HEK293 (cell line): ENCODE data around the gene CUL9.

ENCODE experiments used
- CTCF ChIA-PET: fragments of 350-600 bp; formaldehyde crosslinking; extraction: SDS; loops from one replicate; lab custom pipeline; 2021; ENCODE audit warnings: antibody characterized with exemption; lab: Yijun Ruan, JAX
- POLR2A ChIA-PET: fragments of 300-600 bp; formaldehyde crosslinking; extraction: SDS; loops from one replicate; lab custom pipeline; 2020; ENCODE audit warnings: antibody characterized with exemption, inconsistent platforms; lab: Yijun Ruan, JAX
- H3K27ac ChIP-seq: fragments of 200-500 bp; sonication (Bioruptor generic); 2 replicates; pipeline ENCODE4 v1.5.1; 2014; ENCODE audit warnings: low read depth, low read length, control low read depth, inconsistent platforms; ENCODE audit errors: extremely low read depth
- H3K36me3 ChIP-seq, 2 experiments: fragments of 200-500 bp in 1 of 2; sonication (Bioruptor generic) in 1 of 2; 1 replicate in 1 of 2; 2 replicates in 1 of 2; pipeline ENCODE4 v1.5.1; 2014 to 2017; ENCODE audit warnings: inconsistent platforms in 2 of 2, low read length in 2 of 2; ENCODE audit not compliant: control insufficient read depth in 2 of 2, insufficient read depth in 1 of 2
- H3K4me1 ChIP-seq: fragments of 200-500 bp; sonication (Bioruptor generic); 2 replicates; pipeline ENCODE4 v1.5.1; 2014; ENCODE audit warnings: mild to moderate bottlenecking, low read length, inconsistent platforms; ENCODE audit not compliant: control insufficient read depth, insufficient read depth
- H3K4me3 ChIP-seq: 2 replicates; pipeline ENCODE4 v1.5.1; 2011; ENCODE audit warnings: low read depth, mild to moderate bottlenecking, control low read depth, low read length, moderate library complexity
- H3K9me3 ChIP-seq: fragments of 200-500 bp; sonication (Bioruptor generic); 2 replicates; pipeline ENCODE4 v1.5.1; 2014; ENCODE audit warnings: low read depth, low read length, inconsistent platforms; ENCODE audit not compliant: control insufficient read depth, insufficient read depth
- BCL11B ChIP-seq: fragments of 450-650 bp; formaldehyde crosslinking; IDR thresholded peaks from 2 replicates; pipeline ENCODE4 v1.5.1; 2016; ENCODE audit warnings: low read depth, missing biosample characterization, missing genetic modification characterization
- HOXA7 ChIP-seq: sonication (generic); formaldehyde crosslinking; IDR thresholded peaks from 2 replicates; pipeline ENCODE4 v1.8.1; 2022; ENCODE audit warnings: missing genetic modification reagents, borderline replicate concordance
- KLF16 ChIP-seq: fragments of 450-650 bp; formaldehyde crosslinking; IDR thresholded peaks from 2 replicates; pipeline ENCODE4 v1.5.1; 2017; ENCODE audit warnings: missing biosample characterization, missing genetic modification characterization
- KLF9 ChIP-seq: fragments of 450-650 bp; formaldehyde crosslinking; IDR thresholded peaks from 2 replicates; pipeline ENCODE4 v1.5.1; 2016; ENCODE audit warnings: missing biosample characterization, missing genetic modification characterization, low read depth
- MEIS1 ChIP-seq: sonication (generic); formaldehyde crosslinking; IDR thresholded peaks from 2 replicates; pipeline ENCODE4 v1.8.1; 2022; ENCODE audit warnings: missing genetic modification reagents, mild to moderate bottlenecking, borderline replicate concordance
- MYNN ChIP-seq: fragments of 450-650 bp; formaldehyde crosslinking; IDR thresholded peaks from 2 replicates; pipeline ENCODE4 v1.5.1; 2016; ENCODE audit warnings: missing biosample characterization, missing genetic modification characterization, borderline replicate concordance
- PATZ1 ChIP-seq: fragments of 450-650 bp; formaldehyde crosslinking; IDR thresholded peaks from 2 replicates; pipeline ENCODE4 v1.5.1; 2016; ENCODE audit warnings: missing biosample characterization, missing genetic modification characterization
- SCRT1 ChIP-seq: fragments of 450-650 bp; formaldehyde crosslinking; IDR thresholded peaks from 2 replicates; pipeline ENCODE4 v1.5.1; 2016; ENCODE audit warnings: missing biosample characterization, missing genetic modification characterization, borderline replicate concordance
- ZBTB48 ChIP-seq: fragments of 450-650 bp; formaldehyde crosslinking; IDR thresholded peaks from 2 replicates; pipeline ENCODE4 v1.5.1; 2016; ENCODE audit warnings: missing biosample characterization, missing genetic modification characterization
- ZNF121 ChIP-seq: fragments of 450-650 bp; formaldehyde crosslinking; IDR thresholded peaks from 2 replicates; pipeline ENCODE4 v1.5.1; 2016; ENCODE audit warnings: missing biosample characterization, missing genetic modification characterization
- ZNF138 ChIP-seq: fragments of 450-650 bp; formaldehyde crosslinking; IDR thresholded peaks from 2 replicates; pipeline ENCODE4 v1.5.1; 2016; ENCODE audit warnings: missing biosample characterization, missing genetic modification characterization, borderline replicate concordance
- ZNF157 ChIP-seq: fragments of 450-650 bp; formaldehyde crosslinking; IDR thresholded peaks from 2 replicates; pipeline ENCODE4 v1.5.1; 2016; ENCODE audit warnings: missing biosample characterization, missing genetic modification characterization
- ZNF2 ChIP-seq: fragments of 450-650 bp; formaldehyde crosslinking; IDR thresholded peaks from 2 replicates; pipeline ENCODE4 v1.5.1; 2016; ENCODE audit warnings: missing biosample characterization, missing genetic modification characterization
- ZNF324 ChIP-seq: fragments of 450-650 bp; formaldehyde crosslinking; IDR thresholded peaks from 2 replicates; pipeline ENCODE4 v1.5.1; 2016; ENCODE audit warnings: missing biosample characterization, missing genetic modification characterization
- ZNF37A ChIP-seq: fragments of 450-650 bp; IDR thresholded peaks from 2 replicates; pipeline ENCODE4 v1.5.1; 2018; ENCODE audit warnings: missing biosample characterization, missing genetic modification characterization
- ZNF391 ChIP-seq: fragments of 450-650 bp; formaldehyde crosslinking; IDR thresholded peaks from 2 replicates; pipeline ENCODE4 v1.5.1; 2016; ENCODE audit warnings: low read depth, missing biosample characterization, missing genetic modification characterization, borderline replicate concordance
- ZNF426 ChIP-seq: fragments of 450-650 bp; formaldehyde crosslinking; IDR thresholded peaks from 2 replicates; pipeline ENCODE4 v1.5.1; 2017; ENCODE audit warnings: missing biosample characterization, missing genetic modification characterization, mild to moderate bottlenecking, inconsistent platforms, moderate library complexity
- ZNF529 ChIP-seq: fragments of 450-650 bp; formaldehyde crosslinking; IDR thresholded peaks from 2 replicates; pipeline ENCODE4 v1.5.1; 2017; ENCODE audit warnings: missing genetic modification characterization, missing biosample characterization; ENCODE audit not compliant: insufficient replicate concordance
- ZNF558 ChIP-seq: fragments of 450-650 bp; formaldehyde crosslinking; IDR thresholded peaks from 2 replicates; pipeline ENCODE4 v1.5.1; 2016; ENCODE audit warnings: missing biosample characterization, missing genetic modification characterization
- ZNF621 ChIP-seq: fragments of 450-650 bp; formaldehyde crosslinking; IDR thresholded peaks from 2 replicates; pipeline ENCODE4 v1.5.1; 2017; ENCODE audit warnings: missing biosample characterization, missing genetic modification characterization
- ZNF645 ChIP-seq: fragments of 450-650 bp; formaldehyde crosslinking; IDR thresholded peaks from 2 replicates; pipeline ENCODE4; 2016; ENCODE audit warnings: missing biosample characterization, missing genetic modification characterization
- ZNF664 ChIP-seq: fragments of 450-650 bp; formaldehyde crosslinking; IDR thresholded peaks from 2 replicates; pipeline ENCODE4 v1.5.1; 2016; ENCODE audit warnings: missing biosample characterization, missing genetic modification characterization
- ZNF692 ChIP-seq: fragments of 450-650 bp; formaldehyde crosslinking; IDR thresholded peaks from 2 replicates; pipeline ENCODE4 v1.5.1; 2016; ENCODE audit warnings: missing biosample characterization, missing genetic modification characterization
- ZNF707 ChIP-seq: fragments of 450-650 bp; formaldehyde crosslinking; IDR thresholded peaks from 2 replicates; pipeline ENCODE4 v1.5.1; 2016; ENCODE audit warnings: missing biosample characterization, missing genetic modification characterization
- ZNF747 ChIP-seq: fragments of 450-650 bp; formaldehyde crosslinking; IDR thresholded peaks from 2 replicates; pipeline ENCODE4 v1.5.1; 2016; ENCODE audit warnings: missing biosample characterization, missing genetic modification characterization
- ZSCAN30 ChIP-seq: fragments of 450-650 bp; IDR thresholded peaks from 2 replicates; pipeline ENCODE4 v1.5.1; 2018; ENCODE audit warnings: missing biosample characterization, mild to moderate bottlenecking, missing genetic modification characterization, moderate library complexity
- ZSCAN4 ChIP-seq: fragments of 450-650 bp; formaldehyde crosslinking; IDR thresholded peaks from 2 replicates; pipeline ENCODE4 v1.5.1; 2017; ENCODE audit warnings: missing biosample characterization, missing genetic modification characterization
- ZSCAN5A ChIP-seq: fragments of 450-650 bp; formaldehyde crosslinking; IDR thresholded peaks from 2 replicates; pipeline ENCODE4 v1.5.1; 2016; ENCODE audit warnings: missing biosample characterization, missing genetic modification characterization

The CUL9 gene

GRCh38 chr6:43163899-43164298 lies 18.1 kb upstream of the CUL9 start:
- peaks cover 0 to 17% of the 10 kb centered on the region in 2 experiments; a peak in 2 of 3 replicates for H3K36me3 ChIP-seq
- POLR2A ChIA-PET = interaction anchor here (0.6 to 1.3 kb wide), 5 partner anchors 14 to 382 kb away, joined by 3 to 7 read pairs (median 4); partner anchors contain the start of genes KLC4, KLHDC3 and MRPL2
- TF ChIP-seq KLF9 (tag by site-specific recombination) = no peak
- no peak for TF ChIP-seq ZNF324
- TF ChIP-seq HOXA7 (CRISPR knock-in tag) = no peak
- TF ChIP-seq ZNF664 = peak; percentile 97

GRCh38 chr6:43170417-43170930 lies 11.5 kb upstream of the CUL9 start:
- Histone ChIP-seq H3K9me3 (no peaks in the 10 kb centered on the region), H3K36me3 (peaks cover 4 to 13% of the 10 kb centered on the region in 2 experiments; a peak in 1 of 3 replicates), H3K4me1 (peaks cover 15% of the 10 kb centered on the region), H3K27ac (peak overlapping the region; percentile 70), H3K4me3 (peak overlapping the region; percentile 44)
- ChIA-PET CTCF (interaction anchor here (0.6 to 2.6 kb wide), 9 partner anchors 21 to 323 kb away, joined by 3 to 11 read pairs (median 4); partner anchors contain the start of genes CNPY3 and DNPH1), POLR2A (interaction anchor here (0.6 to 1.8 kb wide), 9 partner anchors 23 to 280 kb away, joined by 3 to 9 read pairs (median 3); partner anchors contain the start of genes CNPY3, DNPH1, KLC4 and MRPL2)
- TF ChIP-seq ZNF426 (tag by site-specific recombination) (no peak), ZNF692 (tag by site-specific recombination) (peak; percentile 49; the same call in 1 of the 2 replicates), BCL11B (tag by site-specific recombination) (0 out of 2 replicates have a peak, but pooled peaks have one; percentile 59), MEIS1 (CRISPR knock-in tag) (no peak), ZSCAN4 (peak; percentile 15; the same call in 1 of the 2 replicates), ZNF621 (tag by site-specific recombination) (no peak), ZNF391 (peak; percentile 21; the same call in 1 of the 2 replicates), ZNF529 (no peak), ZNF37A (tag by site-specific recombination) (no peak), ZBTB48 (tag by site-specific recombination) (peak; percentile 98), SCRT1 (no peak), ZSCAN30 (tag by site-specific recombination) (no peak), PATZ1 (tag by site-specific recombination) (peak; percentile 62), MYNN (tag by site-specific recombination) (no peak), KLF16 (tag by site-specific recombination) (no peak), ZNF138 (tag by site-specific recombination) (no peak), ZSCAN5A (tag by site-specific recombination) (no peak), ZNF157 (tag by site-specific recombination) (no peak), ZNF558 (tag by site-specific recombination) (no peak), ZNF707 (tag by site-specific recombination) (no peak), ZNF645 (no peak), ZNF121 (tag by site-specific recombination) (no peak), ZNF2 (tag by site-specific recombination) (peak; percentile 36; the same call in 1 of the 2 replicates), ZNF747 (no peak)

More at GRCh38 chr6:43163899-43164298, 18.1 kb upstream of the CUL9 start:
- H3K4me1 ChIP-seq = no peaks in the 10 kb centered on the region
- H3K4me3 ChIP-seq = no peak overlapping the region
- H3K9me3 ChIP-seq = no peaks in the 10 kb centered on the region
- CTCF ChIA-PET = interaction anchor here (0.6 to 1.2 kb wide), 2 partner anchors 20 to 74 kb away, joined by 3 to 7 read pairs; no protein-coding TSS in a partner anchor
- no peak overlapping the region for H3K27ac ChIP-seq
